HL-60 (cell line): ENCODE measurements around the gene RAP1A.

Experiments
- GABPA ChIP-seq: IDR thresholded peaks from 2 replicates; pipeline ENCODE4 v1.6.1; 2012; ENCODE audit warnings: low read depth
- POLR2AphosphoS5 ChIP-seq: IDR thresholded peaks from 2 replicates; pipeline ENCODE4 v1.6.1; 2012; ENCODE audit warnings: low read depth
- SPI1 ChIP-seq: IDR thresholded peaks from 2 replicates; pipeline ENCODE4 v1.6.1; 2012; ENCODE audit warnings: low read depth, mild to moderate bottlenecking, borderline replicate concordance
- TF ChIP-seq, protein P1 (sequence below): IDR thresholded peaks from one replicate; pipeline ENCODE4 v1.5.1; 2011; ENCODE audit warnings: low read length, control low read depth, inconsistent platforms; ENCODE audit not compliant: insufficient read depth
- TF ChIP-seq, protein P2 (sequence below): IDR thresholded peaks from 2 replicates; pipeline ENCODE4 v1.6.1; 2012; ENCODE audit warnings: low read depth; ENCODE audit not compliant: insufficient replicate concordance

DNA sequence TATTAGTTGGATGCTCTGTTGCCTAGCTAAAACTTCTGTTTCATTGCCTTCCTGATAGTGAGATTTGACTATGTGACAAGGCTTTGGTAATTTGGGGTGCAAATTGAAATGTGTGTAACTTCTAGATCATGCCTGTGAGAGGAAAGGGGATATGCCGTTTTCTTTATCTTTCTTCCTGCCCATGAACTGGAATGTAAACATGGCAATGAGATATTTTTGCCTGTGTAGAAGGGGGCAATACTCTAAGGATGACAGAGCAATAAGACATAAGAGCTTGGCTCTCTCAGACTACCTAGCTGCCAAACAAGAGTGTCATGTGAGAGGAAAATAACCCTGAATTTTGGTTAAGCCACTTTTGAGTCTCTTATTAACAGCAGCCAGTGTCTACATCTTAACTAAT is 49.7 kb downstream of the RAP1A start:
- TF ChIP-seq, protein P1, sequence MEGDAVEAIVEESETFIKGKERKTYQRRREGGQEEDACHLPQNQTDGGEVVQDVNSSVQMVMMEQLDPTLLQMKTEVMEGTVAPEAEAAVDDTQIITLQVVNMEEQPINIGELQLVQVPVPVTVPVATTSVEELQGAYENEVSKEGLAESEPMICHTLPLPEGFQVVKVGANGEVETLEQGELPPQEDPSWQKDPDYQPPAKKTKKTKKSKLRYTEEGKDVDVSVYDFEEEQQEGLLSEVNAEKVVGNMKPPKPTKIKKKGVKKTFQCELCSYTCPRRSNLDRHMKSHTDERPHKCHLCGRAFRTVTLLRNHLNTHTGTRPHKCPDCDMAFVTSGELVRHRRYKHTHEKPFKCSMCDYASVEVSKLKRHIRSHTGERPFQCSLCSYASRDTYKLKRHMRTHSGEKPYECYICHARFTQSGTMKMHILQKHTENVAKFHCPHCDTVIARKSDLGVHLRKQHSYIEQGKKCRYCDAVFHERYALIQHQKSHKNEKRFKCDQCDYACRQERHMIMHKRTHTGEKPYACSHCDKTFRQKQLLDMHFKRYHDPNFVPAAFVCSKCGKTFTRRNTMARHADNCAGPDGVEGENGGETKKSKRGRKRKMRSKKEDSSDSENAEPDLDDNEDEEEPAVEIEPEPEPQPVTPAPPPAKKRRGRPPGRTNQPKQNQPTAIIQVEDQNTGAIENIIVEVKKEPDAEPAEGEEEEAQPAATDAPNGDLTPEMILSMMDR: no peak
- TF ChIP-seq, protein P2, sequence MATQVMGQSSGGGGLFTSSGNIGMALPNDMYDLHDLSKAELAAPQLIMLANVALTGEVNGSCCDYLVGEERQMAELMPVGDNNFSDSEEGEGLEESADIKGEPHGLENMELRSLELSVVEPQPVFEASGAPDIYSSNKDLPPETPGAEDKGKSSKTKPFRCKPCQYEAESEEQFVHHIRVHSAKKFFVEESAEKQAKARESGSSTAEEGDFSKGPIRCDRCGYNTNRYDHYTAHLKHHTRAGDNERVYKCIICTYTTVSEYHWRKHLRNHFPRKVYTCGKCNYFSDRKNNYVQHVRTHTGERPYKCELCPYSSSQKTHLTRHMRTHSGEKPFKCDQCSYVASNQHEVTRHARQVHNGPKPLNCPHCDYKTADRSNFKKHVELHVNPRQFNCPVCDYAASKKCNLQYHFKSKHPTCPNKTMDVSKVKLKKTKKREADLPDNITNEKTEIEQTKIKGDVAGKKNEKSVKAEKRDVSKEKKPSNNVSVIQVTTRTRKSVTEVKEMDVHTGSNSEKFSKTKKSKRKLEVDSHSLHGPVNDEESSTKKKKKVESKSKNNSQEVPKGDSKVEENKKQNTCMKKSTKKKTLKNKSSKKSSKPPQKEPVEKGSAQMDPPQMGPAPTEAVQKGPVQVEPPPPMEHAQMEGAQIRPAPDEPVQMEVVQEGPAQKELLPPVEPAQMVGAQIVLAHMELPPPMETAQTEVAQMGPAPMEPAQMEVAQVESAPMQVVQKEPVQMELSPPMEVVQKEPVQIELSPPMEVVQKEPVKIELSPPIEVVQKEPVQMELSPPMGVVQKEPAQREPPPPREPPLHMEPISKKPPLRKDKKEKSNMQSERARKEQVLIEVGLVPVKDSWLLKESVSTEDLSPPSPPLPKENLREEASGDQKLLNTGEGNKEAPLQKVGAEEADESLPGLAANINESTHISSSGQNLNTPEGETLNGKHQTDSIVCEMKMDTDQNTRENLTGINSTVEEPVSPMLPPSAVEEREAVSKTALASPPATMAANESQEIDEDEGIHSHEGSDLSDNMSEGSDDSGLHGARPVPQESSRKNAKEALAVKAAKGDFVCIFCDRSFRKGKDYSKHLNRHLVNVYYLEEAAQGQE: no peak
- TF ChIP-seq POLR2AphosphoS5 (no peak), GABPA (no peak), SPI1 (no peak)
